Panc1 (cell line): ENCODE measurements around the gene BABAM2. TPM values are rescaled to one million over a fixed set of nuclear protein-coding genes. Genes with fewer than 3 reads are reported as not detected.

Experiments
- ATAC-seq: fragments of 200-7000 bp; cut with Tn5 transposase; 2 replicates; pipeline ENCODE4 v1.9.1; 2020; ENCODE audit warnings: mild to moderate bottlenecking, moderate library complexity
- BruUV-seq: library from RNA; stranded (reverse); fragments of 400-500 nt; replicated peaks from 2 replicates; lab custom pipeline; 2021; lab: Mats Ljungman, UMichigan
- CTCF ChIA-PET: fragments of 300-600 bp; sonication (Branson Sonifier 250); formaldehyde crosslinking; loops from one replicate; lab custom pipeline; 2022; ENCODE audit warnings: antibody characterized with exemption; lab: Charles Lee
- POLR2A ChIA-PET: fragments of 300-600 bp; sonication (Branson Sonifier 250); formaldehyde crosslinking; loops from one replicate; lab custom pipeline; 2022; ENCODE audit warnings: antibody characterized with exemption; lab: Charles Lee
- DNase-seq: peaks from one replicate; pipeline ENCODE4 v3.0.0-alpha.2; 2010; ENCODE audit warnings: low read depth, low spot score
- H3K27ac ChIP-seq: 2 replicates; pipeline ENCODE4 v1.5.1; 2011; ENCODE audit warnings: mild to moderate bottlenecking, low read length, inconsistent platforms
- H3K27me3 ChIP-seq: fragments of 200-500 bp; sonication (Bioruptor generic); 2 replicates; pipeline ENCODE4 v1.6.0; 2014; ENCODE audit warnings: low read length, inconsistent platforms; ENCODE audit not compliant: control insufficient read depth, insufficient read depth
- H3K36me3 ChIP-seq: fragments of 200-500 bp; sonication (Bioruptor generic); 2 replicates; pipeline ENCODE4 v1.5.1; 2014; ENCODE audit warnings: inconsistent platforms, mild to moderate bottlenecking, low read length, moderate library complexity; ENCODE audit not compliant: control insufficient read depth, insufficient read depth
- H3K4me1 ChIP-seq: 2 replicates; pipeline ENCODE4 v1.5.1; 2011; ENCODE audit warnings: inconsistent platforms, mild to moderate bottlenecking, low read length, moderate library complexity; ENCODE audit not compliant: control insufficient read depth, insufficient read depth
- H3K4me3 ChIP-seq, 2 experiments: 2 replicates each; pipeline ENCODE4 v1.5.1; 2011 to 2012; ENCODE audit warnings: low read depth in 2 of 2, low read length in 2 of 2, mild to moderate bottlenecking in 2 of 2, inconsistent platforms in 1 of 2, moderate library complexity in 1 of 2
- H3K9me3 ChIP-seq: fragments of 200-500 bp; sonication (Bioruptor generic); 2 replicates; pipeline ENCODE4 v1.5.1; 2014; ENCODE audit warnings: low read depth, mild to moderate bottlenecking, inconsistent platforms, low read length, moderate library complexity; ENCODE audit not compliant: control insufficient read depth, insufficient read depth
- CTCF ChIP-seq: fragments of 450-650 bp; IDR thresholded peaks from 2 replicates; pipeline ENCODE4 v1.5.1; 2017; ENCODE audit warnings: mild to moderate bottlenecking
- POLR2AphosphoS5 ChIP-seq: IDR thresholded peaks from 2 replicates; pipeline ENCODE4 v1.6.1; 2012; ENCODE audit warnings: mild to moderate bottlenecking, low read depth, low read length, moderate library complexity
- REST ChIP-seq, 2 experiments: IDR thresholded peaks; 2 replicates each; pipeline ENCODE4 v1.6.1; 2011 to 2012; ENCODE audit warnings: low read depth in 2 of 2, control low read depth in 1 of 2, low read length in 1 of 2, mild to moderate bottlenecking in 1 of 2, moderate library complexity in 1 of 2; ENCODE audit not compliant: insufficient read depth in 1 of 2
- SIN3A ChIP-seq: IDR thresholded peaks from 2 replicates; pipeline ENCODE4 v1.6.1; 2012; ENCODE audit warnings: low read depth, mild to moderate bottlenecking, low read length, moderate library complexity, borderline replicate concordance; ENCODE audit not compliant: insufficient read depth
- TCF7L2 ChIP-seq: IDR thresholded peaks from 2 replicates; pipeline ENCODE4 v1.6.1; 2011; ENCODE audit warnings: mild to moderate bottlenecking, low read depth, low read length, inconsistent platforms
- in situ Hi-C: cut with HindIII; loops from 2 replicates; pipeline ENCODE4 v1.10.0; 2016; ENCODE audit warnings: low sequenced_read_pairs, low pct_unique_long_range_greater_than_20kb
- intact Hi-C: fragments of 100-400 bp; cut with micrococcal nuclease; formaldehyde crosslinking; loops from one replicate; pipeline ENCODE4 v1.10.0; 2022; ENCODE audit not compliant: unreplicated experiment
- total RNA-seq: library from RNA; stranded (reverse); gene quantifications from one replicate; pipeline ENCODE4 v1.2.1, GENCODE V29; 2021; ENCODE audit not compliant: unreplicated experiment

BABAM2 gene
- total RNA-seq, 1 experiment from 2014 or later = 31.2 TPM

- POLR2A ChIA-PET = no interaction called here
- BruUV-seq = no TSS peak
- TF ChIP-seq SIN3A (no peak), POLR2AphosphoS5 (no peak), TCF7L2 (no peak), CTCF (no peak), REST (IDR thresholded peaks at IDR 0.05; ENCODE audit: insufficient read depth in 1 of 2, low read depth in 2 of 2, low read length in 1 of 2) (no peak)
- CTCF ChIA-PET = no interaction called here
- intact Hi-C loops (no loop called here), in situ Hi-C loops (no loop called here)
- DNase-seq = no peak
- no peaks in the 10 kb centered on the region for H3K4me1 ChIP-seq
- H3K4me3 ChIP-seq = no peak overlapping the region
- H3K36me3 ChIP-seq = no peaks in the 10 kb centered on the region
- ATAC-seq = no peak
- no peaks in the 10 kb centered on the region for H3K27me3 ChIP-seq
- no peak overlapping the region for H3K27ac ChIP-seq
- H3K9me3 ChIP-seq = no peaks in the 10 kb centered on the region
These were observed 190.4 kb downstream of the BABAM2 start for GRCh38 chr2:28080911-28081310.

GRCh38 chr2:28082131-28082530 is 191.6 kb downstream of the BABAM2 start:
- ChIA-PET CTCF (no interaction called here), POLR2A (interaction anchor here (0.6 kb wide), 1 partner anchor 760 kb away, joined by 3 read pairs; no protein-coding TSS in a partner anchor)
- no peak for TF ChIP-seq CTCF
- TF ChIP-seq TCF7L2 = no peak
- in situ Hi-C loops = no loop called here
- H3K36me3 ChIP-seq = no peaks in the 10 kb centered on the region
- H3K9me3 ChIP-seq = no peaks in the 10 kb centered on the region
- no peaks in the 10 kb centered on the region for H3K4me1 ChIP-seq
- no peak overlapping the region for H3K27ac ChIP-seq
- DNase-seq = no peak
- ATAC-seq = no peak
- intact Hi-C loops = no loop called here
- H3K4me3 ChIP-seq = no peak overlapping the region
- BruUV-seq = no TSS peak
- no peaks in the 10 kb centered on the region for H3K27me3 ChIP-seq
